NT2/D1 (cell line): Measurements from ENCODE around the gene ZNF726.

ENCODE experiments used
- SUZ12 ChIP-seq: IDR thresholded peaks from 2 replicates; pipeline ENCODE4 v1.6.1; 2011; ENCODE audit not compliant: insufficient read length, insufficient read depth; ENCODE audit errors: extremely low read depth
- YY1 ChIP-seq: IDR thresholded peaks from 2 replicates; pipeline ENCODE4 v1.6.1; 2011; ENCODE audit not compliant: insufficient read length, insufficient read depth
- ZNF274 ChIP-seq: IDR thresholded peaks from 2 replicates; pipeline ENCODE4 v1.6.1; 2011; ENCODE audit warnings: mild to moderate bottlenecking, low read depth, low read length

- TF ChIP-seq YY1: no peak
- no peak for TF ChIP-seq ZNF274
- TF ChIP-seq SUZ12: no peak
These were observed 10.3 kb upstream of the ZNF726 start for GRCh38 chr19:23904406-23904805.
